SK-N-SH treated with all-trans-retinoic acid at 6 μM for 48 hours (cell line): ENCODE measurements around the gene GRAMD2B.

Source experiments
- ATAC-seq: fragments of 200-7000 bp; cut with Tn5 transposase; 3 replicates; pipeline ENCODE4 v1.9.1; 2020; ENCODE audit warnings: mild to moderate bottlenecking, moderate library complexity
- ARNTL ChIP-seq: fragments of 450-650 bp; formaldehyde crosslinking; IDR thresholded peaks from 2 replicates; pipeline ENCODE4 v1.5.0; 2020; ENCODE audit warnings: low read depth, mild to moderate bottlenecking, moderate library complexity, borderline replicate concordance
- BACH2 ChIP-seq: fragments of 250-450 bp; sonication (Bioruptor Pico); IDR thresholded peaks from 2 replicates; pipeline ENCODE4 v1.9.0; 2021; ENCODE audit warnings: mild to moderate bottlenecking, borderline replicate concordance
- CSDC2 ChIP-seq: fragments of 250-450 bp; sonication (Bioruptor Pico); IDR thresholded peaks from 2 replicates; pipeline ENCODE4 v1.5.0; 2020; ENCODE audit warnings: mild to moderate bottlenecking, moderate library complexity
- ESRRG ChIP-seq: fragments of 250-450 bp; sonication (Bioruptor Pico); IDR thresholded peaks from 2 replicates; pipeline ENCODE4 v1.6.1; 2021; ENCODE audit warnings: mild to moderate bottlenecking
- GLIS3 ChIP-seq: fragments of 250-450 bp; sonication (Bioruptor Pico); IDR thresholded peaks from 2 replicates; pipeline ENCODE4 v1.5.0; 2020; ENCODE audit warnings: mild to moderate bottlenecking, moderate library complexity
- ISL1 ChIP-seq: fragments of 250-450 bp; sonication (Bioruptor Pico); IDR thresholded peaks from 2 replicates; pipeline ENCODE4 v2.1.2; 2022; ENCODE audit warnings: mild to moderate bottlenecking, moderate library complexity
- OSR1 ChIP-seq: fragments of 250-450 bp; sonication (Bioruptor Pico); IDR thresholded peaks from 2 replicates; pipeline ENCODE4 v1.8.0; 2022; ENCODE audit warnings: moderate library complexity, mild to moderate bottlenecking, inconsistent platforms
- PPARA ChIP-seq: fragments of 250-450 bp; sonication (Bioruptor Pico); IDR thresholded peaks from 2 replicates; pipeline ENCODE4 v1.5.0; 2020; ENCODE audit warnings: mild to moderate bottlenecking, borderline replicate concordance
- RARB ChIP-seq: fragments of 250-450 bp; sonication (Bioruptor Pico); IDR thresholded peaks from 2 replicates; pipeline ENCODE4 v1.8.0; 2021; ENCODE audit warnings: mild to moderate bottlenecking, moderate library complexity
- SNAI2 ChIP-seq: fragments of 250-450 bp; sonication (Bioruptor Pico); IDR thresholded peaks from 2 replicates; pipeline ENCODE4 v1.5.0; 2020; ENCODE audit warnings: mild to moderate bottlenecking, moderate library complexity
- TCF4 ChIP-seq: fragments of 250-450 bp; sonication (Bioruptor Pico); IDR thresholded peaks from 2 replicates; pipeline ENCODE4 v1.8.0; 2021; ENCODE audit warnings: mild to moderate bottlenecking, moderate library complexity, borderline replicate concordance
- TOX ChIP-seq: fragments of 250-450 bp; sonication (Bioruptor Pico); IDR thresholded peaks from 2 replicates; pipeline ENCODE4 v1.8.0; 2021; ENCODE audit warnings: mild to moderate bottlenecking, moderate library complexity, borderline replicate concordance
- ZC3H10 ChIP-seq: fragments of 250-450 bp; sonication (Bioruptor Pico); IDR thresholded peaks from 2 replicates; pipeline ENCODE4 v1.5.1; 2021; ENCODE audit warnings: mild to moderate bottlenecking, moderate library complexity
- ZFP3 ChIP-seq: fragments of 250-450 bp; sonication (Bioruptor Pico); IDR thresholded peaks from 2 replicates; pipeline ENCODE4 v1.5.0; 2020; ENCODE audit warnings: mild to moderate bottlenecking, moderate library complexity
- ZFP30 ChIP-seq: fragments of 450-650 bp; formaldehyde crosslinking; IDR thresholded peaks from 2 replicates; pipeline ENCODE4 v1.5.0; 2022; ENCODE audit warnings: mild to moderate bottlenecking, moderate library complexity
- ZNF565 ChIP-seq: fragments of 450-650 bp; formaldehyde crosslinking; conservative IDR thresholded peaks from 2 replicates; pipeline ENCODE4 v1.5.0; 2020; ENCODE audit warnings: low read depth, mild to moderate bottlenecking, moderate library complexity
- ZNF70 ChIP-seq: fragments of 450-650 bp; formaldehyde crosslinking; IDR thresholded peaks from 2 replicates; pipeline ENCODE4 v1.5.0; 2020; ENCODE audit warnings: mild to moderate bottlenecking, moderate library complexity
- ZNF8 ChIP-seq: fragments of 450-650 bp; formaldehyde crosslinking; IDR thresholded peaks from 2 replicates; pipeline ENCODE4 v1.5.0; 2020; ENCODE audit warnings: mild to moderate bottlenecking, moderate library complexity
- TF ChIP-seq, protein P1 (sequence below): fragments of 250-450 bp; sonication (Bioruptor Pico); IDR thresholded peaks from 2 replicates; pipeline ENCODE4 v1.8.0; 2021; ENCODE audit warnings: low read depth, mild to moderate bottlenecking, moderate library complexity, borderline replicate concordance
- TF ChIP-seq, protein P2 (sequence below): fragments of 250-450 bp; sonication (Bioruptor Pico); IDR thresholded peaks from 2 replicates; pipeline ENCODE4 v1.5.1; 2020; ENCODE audit warnings: low read depth, mild to moderate bottlenecking, moderate library complexity
- TF ChIP-seq, protein P3 (sequence below): fragments of 250-450 bp; sonication (Bioruptor Pico); IDR thresholded peaks from 2 replicates; pipeline ENCODE4 v1.5.0; 2020; ENCODE audit warnings: mild to moderate bottlenecking, moderate library complexity
- TF ChIP-seq, protein P4 (sequence below): fragments of 250-450 bp; sonication (Bioruptor Pico); IDR thresholded peaks from 2 replicates; pipeline ENCODE4 v1.8.0; 2020; ENCODE audit warnings: mild to moderate bottlenecking, moderate library complexity, borderline replicate concordance

Gene GRAMD2B

DNA sequence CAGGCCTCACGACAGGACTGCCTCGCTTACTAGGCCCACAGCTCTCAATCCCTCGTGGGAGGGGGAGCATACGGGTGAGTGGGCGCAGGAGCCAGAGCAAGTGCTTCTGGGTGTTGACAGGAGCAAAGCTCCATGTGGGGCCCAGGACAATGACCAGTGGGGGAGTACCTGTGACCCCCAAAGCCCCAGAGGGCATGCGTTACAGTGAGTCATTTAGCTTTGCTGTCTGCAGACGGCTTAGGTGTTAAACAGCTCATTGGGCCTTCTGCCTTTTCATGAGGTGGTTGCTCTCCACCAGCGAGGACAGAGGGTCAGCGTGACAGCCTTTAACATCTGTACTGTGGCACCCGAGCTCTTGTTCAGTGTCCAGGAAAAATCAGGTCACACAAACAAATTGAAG is 78.2 kb downstream of the GRAMD2B start:
- TF ChIP-seq TOX (CRISPR knock-in tag) (no peak), OSR1 (no peak), ESRRG (CRISPR knock-in tag) (no peak), TCF4 (CRISPR knock-in tag) (no peak), ZC3H10 (no peak), ARNTL (CRISPR knock-in tag) (no peak), CSDC2 (no peak), ZNF70 (no peak), BACH2 (no peak), PPARA (CRISPR knock-in tag) (no peak), RARB (CRISPR knock-in tag) (no peak), ZFP3 (CRISPR knock-in tag) (no peak)
- TF ChIP-seq, all 23 proteins: peak for 0
- no peak for ATAC-seq

DNA sequence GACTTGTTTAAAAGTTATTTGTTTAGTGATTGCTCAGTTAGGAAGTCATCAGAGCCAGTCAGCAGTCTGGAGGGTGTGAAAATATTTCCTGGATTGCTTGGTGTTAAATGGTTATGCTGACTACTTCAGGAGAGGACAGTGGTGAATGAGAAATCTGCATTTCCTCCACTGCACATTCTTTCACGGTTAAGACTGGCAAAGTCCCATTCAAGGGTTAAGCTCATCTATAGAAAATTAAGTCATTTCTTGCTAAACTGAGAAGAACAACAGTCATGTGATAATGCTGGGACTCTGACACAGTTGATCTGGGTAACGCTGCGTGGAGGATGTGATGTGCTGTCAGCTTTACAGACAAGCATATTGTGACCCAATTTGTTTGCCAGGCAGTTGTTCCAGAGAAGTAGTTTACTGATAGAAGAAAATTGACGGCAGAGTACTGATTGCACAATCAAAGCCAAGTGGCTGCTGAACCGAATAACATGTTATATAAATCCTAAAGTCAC is 80.4 kb downstream of the GRAMD2B start:
- ATAC-seq, result no peak; the same call in 1 of the 3 replicates
- TF ChIP-seq TCF4 (CRISPR knock-in tag) (no peak), ESRRG (CRISPR knock-in tag) (no peak), ZFP30 (CRISPR knock-in tag) (no peak), ZFP3 (CRISPR knock-in tag) (no peak), ZNF70 (no peak), ZNF8 (CRISPR knock-in tag) (no peak), ZNF565 (CRISPR knock-in tag) (no peak), ARNTL (CRISPR knock-in tag) (no peak), PPARA (CRISPR knock-in tag) (no peak)
- TF ChIP-seq, protein P1, sequence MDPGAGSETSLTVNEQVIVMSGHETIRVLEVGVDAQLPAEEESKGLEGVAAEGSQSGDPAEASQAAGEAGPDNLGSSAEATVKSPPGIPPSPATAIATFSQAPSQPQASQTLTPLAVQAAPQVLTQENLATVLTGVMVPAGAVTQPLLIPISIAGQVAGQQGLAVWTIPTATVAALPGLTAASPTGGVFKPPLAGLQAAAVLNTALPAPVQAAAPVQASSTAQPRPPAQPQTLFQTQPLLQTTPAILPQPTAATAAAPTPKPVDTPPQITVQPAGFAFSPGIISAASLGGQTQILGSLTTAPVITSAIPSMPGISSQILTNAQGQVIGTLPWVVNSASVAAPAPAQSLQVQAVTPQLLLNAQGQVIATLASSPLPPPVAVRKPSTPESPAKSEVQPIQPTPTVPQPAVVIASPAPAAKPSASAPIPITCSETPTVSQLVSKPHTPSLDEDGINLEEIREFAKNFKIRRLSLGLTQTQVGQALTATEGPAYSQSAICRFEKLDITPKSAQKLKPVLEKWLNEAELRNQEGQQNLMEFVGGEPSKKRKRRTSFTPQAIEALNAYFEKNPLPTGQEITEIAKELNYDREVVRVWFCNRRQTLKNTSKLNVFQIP (CRISPR knock-in tag), result no peak
- TF ChIP-seq, protein P2, sequence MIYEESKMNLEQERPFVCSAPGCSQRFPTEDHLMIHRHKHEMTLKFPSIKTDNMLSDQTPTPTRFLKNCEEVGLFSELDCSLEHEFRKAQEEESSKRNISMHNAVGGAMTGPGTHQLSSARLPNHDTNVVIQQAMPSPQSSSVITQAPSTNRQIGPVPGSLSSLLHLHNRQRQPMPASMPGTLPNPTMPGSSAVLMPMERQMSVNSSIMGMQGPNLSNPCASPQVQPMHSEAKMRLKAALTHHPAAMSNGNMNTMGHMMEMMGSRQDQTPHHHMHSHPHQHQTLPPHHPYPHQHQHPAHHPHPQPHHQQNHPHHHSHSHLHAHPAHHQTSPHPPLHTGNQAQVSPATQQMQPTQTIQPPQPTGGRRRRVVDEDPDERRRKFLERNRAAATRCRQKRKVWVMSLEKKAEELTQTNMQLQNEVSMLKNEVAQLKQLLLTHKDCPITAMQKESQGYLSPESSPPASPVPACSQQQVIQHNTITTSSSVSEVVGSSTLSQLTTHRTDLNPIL (CRISPR knock-in tag), result no peak
- TF ChIP-seq, protein P3, sequence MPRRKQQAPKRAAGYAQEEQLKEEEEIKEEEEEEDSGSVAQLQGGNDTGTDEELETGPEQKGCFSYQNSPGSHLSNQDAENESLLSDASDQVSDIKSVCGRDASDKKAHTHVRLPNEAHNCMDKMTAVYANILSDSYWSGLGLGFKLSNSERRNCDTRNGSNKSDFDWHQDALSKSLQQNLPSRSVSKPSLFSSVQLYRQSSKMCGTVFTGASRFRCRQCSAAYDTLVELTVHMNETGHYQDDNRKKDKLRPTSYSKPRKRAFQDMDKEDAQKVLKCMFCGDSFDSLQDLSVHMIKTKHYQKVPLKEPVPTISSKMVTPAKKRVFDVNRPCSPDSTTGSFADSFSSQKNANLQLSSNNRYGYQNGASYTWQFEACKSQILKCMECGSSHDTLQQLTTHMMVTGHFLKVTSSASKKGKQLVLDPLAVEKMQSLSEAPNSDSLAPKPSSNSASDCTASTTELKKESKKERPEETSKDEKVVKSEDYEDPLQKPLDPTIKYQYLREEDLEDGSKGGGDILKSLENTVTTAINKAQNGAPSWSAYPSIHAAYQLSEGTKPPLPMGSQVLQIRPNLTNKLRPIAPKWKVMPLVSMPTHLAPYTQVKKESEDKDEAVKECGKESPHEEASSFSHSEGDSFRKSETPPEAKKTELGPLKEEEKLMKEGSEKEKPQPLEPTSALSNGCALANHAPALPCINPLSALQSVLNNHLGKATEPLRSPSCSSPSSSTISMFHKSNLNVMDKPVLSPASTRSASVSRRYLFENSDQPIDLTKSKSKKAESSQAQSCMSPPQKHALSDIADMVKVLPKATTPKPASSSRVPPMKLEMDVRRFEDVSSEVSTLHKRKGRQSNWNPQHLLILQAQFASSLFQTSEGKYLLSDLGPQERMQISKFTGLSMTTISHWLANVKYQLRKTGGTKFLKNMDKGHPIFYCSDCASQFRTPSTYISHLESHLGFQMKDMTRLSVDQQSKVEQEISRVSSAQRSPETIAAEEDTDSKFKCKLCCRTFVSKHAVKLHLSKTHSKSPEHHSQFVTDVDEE (CRISPR knock-in tag), result no peak
- TF ChIP-seq, protein P4, sequence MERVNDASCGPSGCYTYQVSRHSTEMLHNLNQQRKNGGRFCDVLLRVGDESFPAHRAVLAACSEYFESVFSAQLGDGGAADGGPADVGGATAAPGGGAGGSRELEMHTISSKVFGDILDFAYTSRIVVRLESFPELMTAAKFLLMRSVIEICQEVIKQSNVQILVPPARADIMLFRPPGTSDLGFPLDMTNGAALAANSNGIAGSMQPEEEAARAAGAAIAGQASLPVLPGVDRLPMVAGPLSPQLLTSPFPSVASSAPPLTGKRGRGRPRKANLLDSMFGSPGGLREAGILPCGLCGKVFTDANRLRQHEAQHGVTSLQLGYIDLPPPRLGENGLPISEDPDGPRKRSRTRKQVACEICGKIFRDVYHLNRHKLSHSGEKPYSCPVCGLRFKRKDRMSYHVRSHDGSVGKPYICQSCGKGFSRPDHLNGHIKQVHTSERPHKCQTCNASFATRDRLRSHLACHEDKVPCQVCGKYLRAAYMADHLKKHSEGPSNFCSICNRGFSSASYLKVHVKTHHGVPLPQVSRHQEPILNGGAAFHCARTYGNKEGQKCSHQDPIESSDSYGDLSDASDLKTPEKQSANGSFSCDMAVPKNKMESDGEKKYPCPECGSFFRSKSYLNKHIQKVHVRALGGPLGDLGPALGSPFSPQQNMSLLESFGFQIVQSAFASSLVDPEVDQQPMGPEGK, result no peak

DNA sequence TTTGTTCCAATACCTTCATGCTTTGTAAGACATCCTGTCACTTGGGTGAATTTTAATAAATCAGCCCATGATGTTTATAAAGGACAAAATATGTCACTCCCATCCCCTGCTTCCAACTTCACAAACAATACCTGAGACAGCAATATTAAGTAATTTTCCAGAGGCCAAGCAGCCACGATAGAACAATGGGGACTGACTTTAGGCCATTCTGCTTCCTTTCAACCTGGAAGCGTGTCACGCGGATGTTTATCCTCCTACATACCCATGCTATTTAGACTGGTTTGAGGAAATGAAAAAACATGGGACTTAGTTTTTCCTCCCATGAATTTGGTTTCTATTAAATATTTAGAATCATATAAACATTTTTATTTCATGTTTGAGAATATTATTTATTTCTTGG is 82.9 kb downstream of the GRAMD2B start:
- no peak for ATAC-seq
- TF ChIP-seq CSDC2 (no peak), RARB (CRISPR knock-in tag) (no peak), ZNF8 (CRISPR knock-in tag) (no peak), BACH2 (no peak), ISL1 (CRISPR knock-in tag) (no peak), TCF4 (CRISPR knock-in tag) (no peak), GLIS3 (CRISPR knock-in tag) (no peak), PPARA (CRISPR knock-in tag) (no peak), ESRRG (CRISPR knock-in tag) (no peak), ZC3H10 (no peak), SNAI2 (CRISPR knock-in tag) (no peak)
- TF ChIP-seq, protein P2 (CRISPR knock-in tag), result no peak
- TF ChIP-seq, protein P4, result no peak
- TF ChIP-seq, protein P3 (CRISPR knock-in tag), result no peak
